Right renal pelvis (tissue), 4 donors: ENCODE results near the gene RREB1. TPM values are rescaled to one million over a fixed set of nuclear protein-coding genes. Genes with fewer than 3 reads are reported as not detected.

Source experiments
- DNase-seq, 4 donors: peaks; one replicate each; pipeline ENCODE4 v3.0.0-alpha.2; 2013; ENCODE audit warnings: low read depth in 4 of 4, low spot score in 3 of 4, missing footprints in 1 of 4
- polyA plus RNA-seq, 4 donors: library from polyadenylated mRNA; unstranded; fragments of 120-200 nt; gene quantifications; one replicate each; pipeline ENCODE4 v1.2.1, GENCODE V29; 2013; ENCODE audit not compliant: insufficient read length in 4 of 4

RREB1 gene
- polyA plus RNA-seq, 4 donors, result 19.8 to 24.3 (median 22.0) TPM

GRCh38 chr6:7215798-7216231, 108.1 kb downstream of the RREB1 start:
- DNase-seq, result no peak

- DNase-seq, result peak in 1 of 4 donors; percentile 26
Observed at GRCh38 chr6:7216941-7217621, 109.3 kb downstream of the RREB1 start.

GRCh38 chr6:7218406-7218988, 110.7 kb downstream of the RREB1 start:
- DNase-seq, result no peak

- DNase-seq, result no peak
Observed at GRCh38 chr6:7219310-7219709, 111.5 kb downstream of the RREB1 start.

GRCh38 chr6:7222197-7222596, 114.4 kb downstream of the RREB1 start:
- no peak for DNase-seq

GRCh38 chr6:7224731-7225130, 117.0 kb downstream of the RREB1 start:
- no peak for DNase-seq

GRCh38 chr6:7228662-7229375, 121.1 kb downstream of the RREB1 start:
- DNase-seq, result no peak

GRCh38 chr6:7229376-7230326, 121.9 kb downstream of the RREB1 start:
- DNase-seq, result no peak

- DNase-seq, result no peak
Observed at GRCh38 chr6:7230327-7230691, 122.5 kb downstream of the RREB1 start.

- no peak for DNase-seq
Observed at GRCh38 chr6:7230956-7231713, 123.4 kb downstream of the RREB1 start.

- no peak for DNase-seq
Observed at GRCh38 chr6:7232351-7232750, 124.6 kb downstream of the RREB1 start.

- DNase-seq, result no peak
Observed at GRCh38 chr6:7234547-7234946, 126.8 kb downstream of the RREB1 start.

GRCh38 chr6:7235712-7236305, 128.0 kb downstream of the RREB1 start:
- no peak for DNase-seq

- no peak for DNase-seq
Observed at GRCh38 chr6:7236306-7237209, 128.8 kb downstream of the RREB1 start.

- DNase-seq, result no peak
Observed at GRCh38 chr6:7237653-7238188, 130.0 kb downstream of the RREB1 start.

- no peak for DNase-seq
Observed at GRCh38 chr6:7238526-7238899, 130.8 kb downstream of the RREB1 start.

GRCh38 chr6:7238900-7239589, 131.3 kb downstream of the RREB1 start:
- peak in 2 of 4 donors; percentile 47 to 68 for DNase-seq

- DNase-seq, result no peak
Observed at GRCh38 chr6:7239590-7239948, 131.8 kb downstream of the RREB1 start.
